GM19351 (cell line): Measurements from ENCODE around the gene HNRNPL.

Experiments used
- ATAC-seq: cut with Tn5 transposase; IDR thresholded peaks from one replicate; pipeline ENCODE4 v1.9.1; 2021; ENCODE audit warnings: mild to moderate bottlenecking, moderate library complexity; ENCODE audit not compliant: unreplicated experiment

The HNRNPL gene

DNA sequence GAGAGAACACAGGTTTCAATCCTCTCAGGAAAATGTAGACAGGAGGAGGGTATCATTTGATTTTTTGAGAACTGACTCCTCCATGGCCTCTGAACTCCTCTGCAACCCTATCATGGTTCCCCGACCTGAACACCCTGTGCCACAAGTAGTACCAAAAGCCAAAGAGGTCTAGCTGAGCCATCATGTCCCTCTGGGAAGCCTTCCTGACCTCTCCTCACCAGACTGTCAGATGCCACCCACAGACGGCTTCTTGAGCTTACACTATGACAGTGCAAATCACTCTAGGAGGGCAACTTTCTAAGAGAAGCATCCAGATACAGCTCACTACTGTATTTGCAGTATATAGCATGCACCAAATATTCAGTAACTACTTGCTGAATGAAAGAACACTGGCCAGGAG is 3.7 kb downstream of the HNRNPL start:
- ATAC-seq: no peak

- ATAC-seq: no peak
Measured at GRCh38 chr19:38845374-38846024, 4.3 kb downstream of the HNRNPL start.

GRCh38 chr19:38844093-38844686 is 5.6 kb downstream of the HNRNPL start:
- no peak for ATAC-seq

- ATAC-seq: no peak
Measured at GRCh38 chr19:38843175-38843758, 6.5 kb downstream of the HNRNPL start.

DNA sequence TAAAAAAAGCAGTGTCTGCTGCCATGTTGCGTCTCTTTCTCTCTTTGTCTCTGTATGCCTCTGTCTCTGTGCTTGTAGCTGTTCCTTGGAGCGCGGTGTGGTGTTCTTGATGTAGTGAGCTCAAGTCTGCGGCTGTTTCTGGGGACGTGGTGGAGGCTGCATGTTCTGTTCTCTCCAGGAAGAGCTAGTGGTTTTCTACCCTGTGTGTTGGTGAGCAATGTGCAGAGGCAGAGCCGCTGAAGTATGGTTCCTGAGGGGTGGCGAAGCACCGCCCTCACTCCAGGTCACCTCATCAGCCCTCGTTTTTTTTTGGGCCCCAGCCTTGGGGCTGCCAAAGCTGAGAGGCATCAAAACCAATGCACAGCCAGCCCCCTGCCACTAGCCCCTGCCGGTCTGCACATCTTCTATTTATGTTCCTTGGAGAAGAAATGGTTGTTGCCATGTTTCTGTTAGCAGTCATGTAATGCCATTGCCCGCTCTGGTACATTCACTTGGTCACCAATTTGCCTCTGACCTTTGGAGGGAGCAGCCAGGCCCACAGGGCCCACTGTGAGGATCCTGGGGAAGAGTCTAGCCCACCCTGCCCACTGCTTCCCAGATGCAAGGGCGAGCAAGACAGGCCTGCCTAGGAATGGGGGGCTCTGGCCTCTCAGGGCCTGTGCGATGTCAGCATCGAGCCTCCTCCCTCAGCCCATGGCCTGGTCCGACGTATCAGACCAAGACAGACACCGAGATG is 7.2 kb downstream of the HNRNPL start:
- ATAC-seq: no peak

DNA sequence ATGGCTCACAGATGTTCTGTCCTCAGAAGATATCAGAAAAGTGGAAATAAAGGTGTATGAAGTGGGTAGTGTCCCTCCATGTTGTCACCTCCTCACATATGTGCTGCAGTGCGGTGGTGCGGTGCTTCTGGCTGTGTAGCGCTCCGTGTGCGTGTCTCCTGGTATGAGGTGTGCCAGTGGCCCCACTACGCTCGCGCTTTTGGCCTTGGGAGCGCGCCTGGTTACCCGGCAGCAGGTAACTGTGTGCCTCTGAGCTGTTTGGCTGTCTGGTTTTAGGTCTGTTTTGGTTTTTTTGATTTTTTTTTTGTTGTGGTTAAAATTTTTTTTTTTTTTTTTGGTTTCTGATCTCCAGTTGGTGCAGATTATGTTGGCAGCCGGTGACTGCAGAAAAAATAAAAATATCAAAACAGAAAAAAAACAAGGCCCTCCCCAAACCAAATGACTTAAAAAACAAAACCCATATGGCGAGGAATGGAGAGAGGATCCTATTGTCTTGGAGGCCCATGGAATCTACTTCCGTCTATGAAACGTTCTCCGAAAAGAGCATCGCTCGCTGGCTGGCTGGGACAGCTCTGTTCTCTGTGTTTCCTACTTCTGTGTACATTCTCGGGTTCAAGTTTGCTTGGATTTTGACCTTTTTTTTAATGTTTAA is 7.9 kb downstream of the HNRNPL start:
- ATAC-seq: no peak

DNA sequence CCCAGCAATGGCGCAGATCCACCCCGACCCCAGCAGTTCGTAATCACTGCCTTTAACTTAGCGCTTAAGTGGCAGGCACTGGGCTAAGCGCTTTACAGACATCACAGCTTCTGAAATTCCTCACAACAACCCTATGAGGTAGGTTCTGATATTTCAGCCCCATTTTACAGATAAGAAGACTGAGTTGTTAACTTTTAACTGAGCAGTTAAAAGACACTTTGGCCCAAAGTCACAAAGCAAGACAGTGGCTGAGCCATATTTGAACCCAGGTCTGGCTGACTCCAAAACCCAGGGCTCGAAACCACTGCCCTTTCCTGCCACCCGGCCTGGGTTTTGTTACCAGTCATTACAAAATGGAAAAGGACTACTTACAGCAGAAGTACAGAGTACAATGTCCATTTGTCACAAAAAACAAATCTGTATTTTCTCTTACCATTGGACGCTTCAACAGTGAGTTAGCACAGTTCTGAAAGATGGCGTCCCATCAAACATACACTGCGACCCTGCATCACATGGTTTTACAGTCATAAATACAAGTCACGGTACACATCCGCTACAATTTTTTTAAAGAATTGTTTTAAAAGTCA is 8.5 kb downstream of the HNRNPL start:
- no peak for ATAC-seq

- ATAC-seq: no peak
Measured at GRCh38 chr19:38840583-38840968, 9.2 kb downstream of the HNRNPL start.

DNA sequence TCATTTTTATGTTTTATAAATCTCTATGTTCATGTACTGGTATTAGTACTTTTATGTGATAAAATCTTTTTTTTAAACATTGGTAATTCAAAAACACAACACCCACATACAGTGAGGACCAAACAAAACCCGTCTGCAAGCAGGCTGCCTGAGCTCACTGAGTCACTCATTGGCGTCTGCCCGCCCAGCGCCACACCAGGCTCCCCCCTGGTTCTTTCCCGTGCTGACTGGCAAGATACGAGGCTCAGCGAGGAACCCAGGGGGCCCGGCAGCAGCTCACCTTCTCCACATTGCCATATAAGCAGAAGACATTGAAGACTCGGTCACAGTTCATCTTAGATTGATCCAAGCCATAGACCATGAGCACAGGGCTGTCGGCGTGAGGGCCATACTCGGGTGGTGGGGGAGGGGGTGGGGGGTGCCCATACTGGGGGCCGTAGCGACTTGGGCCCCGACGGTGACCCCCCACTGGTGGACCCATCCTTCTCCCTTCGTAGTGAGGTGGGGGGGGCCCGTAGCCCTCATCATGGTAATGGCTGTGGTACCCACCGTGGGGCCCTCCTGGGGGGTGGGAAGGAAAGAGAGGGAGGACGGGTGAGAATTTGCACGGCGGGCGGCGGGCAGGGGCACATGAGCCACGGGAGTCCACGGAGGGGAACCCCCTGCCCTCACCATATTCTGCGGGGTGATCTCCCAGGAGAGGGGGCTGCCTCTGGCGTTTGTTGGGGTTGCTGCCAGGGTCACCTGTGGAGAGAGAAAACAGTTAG is 9.8 kb downstream of the HNRNPL start:
- ATAC-seq: no peak

DNA sequence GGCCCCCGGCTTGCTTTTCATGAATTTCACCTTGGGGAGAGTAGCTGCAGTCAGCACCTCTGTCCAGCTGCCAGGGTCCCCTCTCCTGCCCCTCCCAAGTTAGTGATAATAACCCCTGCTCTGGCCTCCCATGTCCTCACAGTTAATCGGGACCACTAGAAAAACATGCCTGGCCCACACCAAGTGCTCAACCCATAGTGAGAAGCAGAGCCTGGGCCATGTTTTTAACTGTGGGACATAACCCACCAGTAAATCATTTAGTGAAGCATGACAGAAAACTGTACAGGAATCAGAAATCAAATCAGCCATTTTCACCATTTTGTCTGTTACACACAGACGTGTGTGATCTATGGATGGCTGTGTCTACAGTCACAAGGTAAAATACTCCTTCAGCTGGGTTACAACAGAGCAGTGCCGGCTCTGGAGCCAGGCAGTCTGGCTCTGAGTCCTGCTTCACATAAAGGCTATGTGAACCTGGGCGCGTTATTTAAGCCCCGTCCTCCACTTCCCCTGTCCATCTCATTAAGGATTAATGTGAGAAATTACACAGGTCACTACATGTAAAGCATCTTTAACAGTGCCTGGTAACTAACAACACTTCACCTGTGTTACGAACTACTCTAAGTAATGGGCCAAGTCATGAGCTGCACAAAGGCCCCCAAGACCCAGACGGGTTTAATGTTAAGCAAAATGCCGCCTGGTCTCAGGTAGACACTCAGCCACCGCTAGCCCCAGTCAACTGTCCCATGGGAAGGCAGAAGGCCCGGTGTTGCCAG is 10.6 kb downstream of the HNRNPL start:
- ATAC-seq: no peak

GRCh38 chr19:38838208-38838985 is 11.4 kb downstream of the HNRNPL start:
- no peak for ATAC-seq

DNA sequence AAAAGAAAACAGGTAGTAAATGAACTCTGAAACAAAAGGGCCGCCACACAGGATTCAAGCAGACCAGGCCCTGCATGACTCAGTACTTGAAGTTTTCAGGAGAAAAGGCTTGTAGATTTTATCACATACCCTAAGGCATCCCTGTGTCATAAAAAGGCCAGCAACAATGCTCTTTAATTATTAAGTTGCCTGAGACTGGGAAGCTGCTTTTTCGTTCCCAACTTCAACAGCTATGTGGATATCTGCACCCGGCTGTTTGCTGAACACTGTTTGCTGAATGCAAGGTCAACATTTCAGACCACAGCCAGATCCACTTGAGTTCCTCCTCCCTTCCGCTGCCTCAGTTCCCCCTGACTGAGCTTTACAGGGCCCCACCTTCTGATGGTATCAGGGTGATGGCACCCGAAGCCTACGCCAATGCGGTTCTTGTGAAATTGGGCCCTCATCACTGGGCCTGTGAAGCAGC is 12.1 kb downstream of the HNRNPL start:
- no peak for ATAC-seq

DNA sequence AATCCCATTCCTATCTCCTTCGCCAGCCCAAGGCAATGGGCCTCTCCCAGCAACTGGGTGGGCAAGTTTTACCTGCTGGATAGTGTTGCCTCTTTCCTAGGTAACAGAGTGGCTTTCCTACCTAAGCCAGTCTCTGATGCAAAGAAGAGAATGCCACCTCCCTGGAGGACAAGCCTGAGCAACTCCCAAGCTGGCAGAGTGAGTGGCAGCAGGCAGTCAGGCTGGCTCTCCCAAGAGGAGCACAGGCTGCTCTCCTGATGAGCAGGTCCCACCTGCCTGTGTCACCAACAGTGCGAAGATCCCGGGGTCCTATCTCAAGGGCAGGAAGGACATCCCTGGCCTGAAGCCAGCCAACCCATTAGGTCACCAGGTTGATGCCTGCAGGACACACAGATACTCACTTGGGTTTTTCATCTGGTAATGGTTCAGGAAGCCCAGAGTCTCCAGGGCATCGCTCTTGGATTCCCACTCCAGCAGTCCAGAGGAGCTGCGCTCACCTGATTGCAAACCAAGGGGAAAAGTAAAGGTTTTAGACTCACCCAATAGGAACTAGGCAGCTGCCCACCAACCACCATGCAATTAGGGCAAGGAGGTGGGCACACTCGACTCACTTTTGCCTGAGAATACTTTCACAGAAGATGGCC is 12.7 kb downstream of the HNRNPL start:
- ATAC-seq: no peak

DNA sequence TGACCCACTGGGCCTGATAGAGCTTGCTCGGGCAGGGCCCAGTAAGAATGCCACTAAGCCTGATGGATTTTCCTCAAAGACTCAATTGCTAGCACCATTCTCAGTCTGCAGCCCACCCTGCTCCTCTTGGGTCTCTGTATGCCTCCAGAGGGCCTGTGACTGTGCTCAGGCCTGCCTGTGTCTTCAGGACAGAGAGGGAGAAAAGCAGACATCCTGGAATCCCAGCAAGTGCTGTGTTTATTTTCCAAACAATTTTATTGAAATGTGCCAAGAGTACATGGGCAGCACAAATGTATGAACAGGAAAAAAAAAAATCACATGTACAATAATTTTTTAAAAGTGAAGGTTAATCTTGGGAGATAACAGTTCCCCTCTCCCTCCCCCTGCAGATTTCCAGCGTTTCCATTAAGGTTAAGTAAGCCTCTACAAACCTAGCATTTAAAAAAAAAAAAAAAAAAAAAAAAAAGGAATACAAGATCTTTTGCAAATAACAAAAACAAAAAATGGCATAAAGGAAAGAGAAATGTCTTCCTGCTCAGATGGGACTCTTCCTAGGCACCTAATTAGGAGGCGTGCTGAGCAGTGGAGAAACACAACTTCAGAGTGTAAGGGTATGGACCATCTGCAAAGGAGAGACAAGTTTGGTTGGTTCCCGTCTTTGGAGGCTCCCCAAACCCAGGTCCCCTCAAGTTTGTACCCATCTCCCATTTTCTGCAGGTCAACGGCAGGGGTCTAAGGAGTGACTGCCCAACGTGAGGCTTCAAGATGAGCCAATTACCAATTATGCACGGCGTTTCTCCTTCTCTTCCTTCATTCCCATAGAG is 13.4 kb downstream of the HNRNPL start:
- no peak for ATAC-seq

DNA sequence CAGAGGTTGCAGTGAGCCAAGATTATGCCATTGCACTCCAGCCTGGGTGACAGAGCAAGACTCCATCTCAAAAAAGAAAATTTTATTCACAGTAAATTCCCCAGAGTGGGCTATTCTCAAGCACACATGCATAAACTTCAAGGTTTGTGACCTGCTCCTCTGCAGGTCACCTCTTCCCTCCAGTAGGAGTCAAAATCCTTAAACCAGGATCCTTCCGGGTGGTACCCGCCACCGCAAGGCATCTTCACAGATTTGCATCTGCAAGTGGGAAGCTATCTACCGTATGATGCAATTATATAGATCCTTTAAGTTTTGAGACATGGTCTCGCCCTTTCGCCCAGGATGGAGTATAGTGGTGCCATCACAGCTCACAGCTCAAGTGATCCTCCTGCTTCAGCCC is 15.2 kb downstream of the HNRNPL start:
- ATAC-seq: no peak

GRCh38 chr19:38834104-38834490 is 15.7 kb downstream of the HNRNPL start:
- no peak for ATAC-seq

DNA sequence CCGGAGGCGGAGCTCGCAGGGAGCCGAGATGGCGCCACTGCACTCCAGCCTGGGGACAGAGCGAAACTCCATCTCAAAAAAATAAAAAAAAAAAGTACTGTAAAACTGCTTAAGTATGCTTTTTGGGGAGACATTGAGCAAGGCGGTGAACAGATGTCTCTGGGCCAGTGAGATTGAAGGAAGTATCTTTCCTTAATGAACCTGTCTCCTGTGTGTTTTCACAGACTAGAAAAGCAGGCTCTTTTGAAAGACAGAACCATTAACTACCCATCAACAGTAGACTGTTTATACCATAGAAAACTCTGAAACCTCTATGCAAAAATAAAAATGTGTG is 16.7 kb downstream of the HNRNPL start:
- ATAC-seq: no peak
